ENCODE results near the gene NUDT17.
"Not testable (repeated sequence)": the region's sequence is repeated elsewhere in the genome, so short reads cannot be mapped to it uniquely, and the experiment has no call there.

Gene NUDT17

DNA sequence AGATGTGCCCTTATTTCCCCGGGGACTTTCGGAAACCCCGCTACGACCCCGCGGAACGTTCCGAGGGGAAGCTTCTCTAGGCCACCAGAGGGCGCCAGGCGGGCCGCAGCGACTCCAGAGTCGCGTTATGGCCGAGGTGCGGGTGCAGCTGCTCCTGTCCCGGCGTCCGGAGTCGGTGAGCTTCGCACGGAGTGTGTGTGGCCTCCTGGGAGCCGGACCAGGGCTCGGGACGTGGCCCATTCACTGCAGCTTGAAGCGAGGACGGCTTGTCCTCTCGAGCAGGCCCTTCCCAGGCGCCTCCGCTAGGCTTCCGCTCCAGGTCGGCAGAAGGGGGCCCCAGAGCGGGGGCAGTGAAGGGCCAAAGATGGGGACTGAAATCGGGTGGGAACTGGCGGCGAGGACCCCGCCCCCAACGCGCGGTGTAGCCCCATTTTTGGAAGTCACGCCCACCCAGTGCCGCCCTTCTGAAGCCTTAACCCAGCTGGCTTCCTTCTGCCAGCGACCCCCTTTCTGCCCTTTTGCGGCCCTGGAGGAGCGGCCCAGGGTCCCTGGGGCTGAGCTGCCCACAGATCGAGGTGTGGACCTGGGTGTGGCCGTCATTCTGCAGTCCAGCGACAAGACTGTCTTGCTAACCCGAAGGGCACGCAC lies at the start of gene NUDT17:
TSS of gene NUDT17 (plus strand) at position 117 of the 648 bp plus-strand sequence. CDS start at position 128, 11 bp downstream.
- peak; percentile 66 for DNase-seq

- DNase-seq = no peak
Observed at GRCh38 chr1:145796753-145797152, 48.7 kb upstream of the NUDT17 start.

- DNase-seq = no peak
Observed at GRCh38 chr1:145799806-145800205, 45.6 kb upstream of the NUDT17 start.

GRCh38 chr1:145804235-145805045 lies 41.0 kb upstream of the NUDT17 start:
- no peak for DNase-seq

GRCh38 chr1:145805057-145805456 lies 40.4 kb upstream of the NUDT17 start:
- no peak for DNase-seq

GRCh38 chr1:145806408-145806807 lies 39.0 kb upstream of the NUDT17 start:
- no peak for DNase-seq

GRCh38 chr1:145806844-145807243 lies 38.6 kb upstream of the NUDT17 start:
- DNase-seq = no peak

GRCh38 chr1:145812977-145813810 lies 32.2 kb upstream of the NUDT17 start:
- not testable (repeated sequence) for DNase-seq

GRCh38 chr1:145818095-145818494 lies 27.3 kb upstream of the NUDT17 start:
- not testable (repeated sequence) for DNase-seq

- DNase-seq = not testable (repeated sequence)
Observed at GRCh38 chr1:145822779-145823331, 22.6 kb upstream of the NUDT17 start.

GRCh38 chr1:145823565-145824498 lies 21.6 kb upstream of the NUDT17 start, which contains the start of the genes POLR3C and RNF115:
Gene POLR3C (plus strand): TSS chr1:145824200. CDS start chr1:145825777, 1,577 bp downstream.
Gene RNF115 (minus strand): TSS chr1:145824095. CDS start chr1:145823873, 222 bp downstream.
- DNase-seq = peak; percentile 91

GRCh38 chr1:145824499-145824842 lies 21.0 kb upstream of the NUDT17 start:
- DNase-seq = no peak

DNA sequence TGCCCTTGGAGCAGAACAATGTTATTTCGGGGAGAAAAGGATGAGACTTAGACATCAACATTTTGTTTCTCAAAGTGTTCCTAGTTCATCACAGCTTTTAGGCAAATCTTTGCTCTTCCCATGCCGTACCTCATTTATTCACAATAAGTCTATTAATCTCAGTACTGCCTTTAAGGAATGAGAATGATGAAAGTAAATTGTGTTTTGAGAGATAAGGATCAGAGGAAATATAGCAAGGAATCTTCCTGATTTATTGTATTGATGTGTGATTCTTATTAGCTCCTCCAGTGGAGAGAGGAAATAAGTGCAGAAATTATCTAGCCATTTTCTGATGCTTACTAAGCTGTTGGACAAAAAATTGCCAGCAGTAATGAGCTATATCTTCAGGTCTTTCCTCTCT lies 19.4 kb upstream of the NUDT17 start:
- no peak for DNase-seq

DNA sequence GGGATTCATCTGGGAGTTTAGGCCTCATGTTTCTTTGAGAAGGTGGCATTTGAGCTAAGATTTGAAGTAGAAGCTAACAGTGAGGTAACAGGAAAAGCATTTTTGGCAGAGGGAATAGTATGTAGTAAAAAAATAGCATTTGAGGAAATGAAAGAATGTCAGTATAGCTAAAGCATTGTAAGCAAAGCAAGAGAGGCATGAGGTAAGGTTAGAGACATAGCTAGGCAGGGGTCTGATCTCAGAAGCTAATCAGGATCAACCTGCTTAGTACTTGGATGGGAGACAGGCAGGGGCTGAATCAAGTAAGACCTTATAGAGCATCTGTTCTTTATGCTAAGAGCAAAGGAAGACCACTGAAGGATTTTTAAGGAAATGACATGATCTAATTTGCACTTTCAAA lies 17.5 kb upstream of the NUDT17 start:
- no peak for DNase-seq

DNA sequence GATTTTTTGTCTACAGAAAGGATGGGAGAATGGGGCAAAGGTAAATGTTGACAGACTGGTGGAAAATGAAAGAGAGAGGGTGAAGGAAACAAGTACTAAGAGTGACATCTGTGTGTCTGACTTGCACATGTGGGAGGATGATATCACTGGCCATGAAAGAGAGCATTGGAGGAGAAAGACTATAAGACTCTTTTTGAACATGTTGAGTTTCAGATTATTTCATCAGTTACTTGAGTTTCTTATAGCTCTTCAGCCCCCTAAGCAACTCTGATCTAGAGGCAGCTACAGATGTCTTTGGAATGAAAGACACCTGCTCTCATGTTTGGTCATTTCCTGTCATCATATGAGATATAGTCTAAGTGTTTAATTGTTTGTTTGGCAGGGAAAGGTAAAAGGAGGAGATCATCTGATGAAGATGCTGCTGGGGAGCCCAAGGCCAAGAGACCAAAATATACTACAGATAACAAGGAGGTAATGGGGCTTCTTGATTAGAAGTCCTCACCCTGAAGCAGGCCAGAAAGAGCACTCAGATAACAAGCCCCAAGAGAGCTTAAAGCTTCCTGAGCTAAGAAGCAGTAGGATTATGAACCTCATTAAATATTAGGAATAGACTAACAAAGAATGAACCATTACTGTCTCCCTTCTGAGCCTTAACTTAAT lies 16.9 kb upstream of the NUDT17 start:
- no peak for DNase-seq

- DNase-seq = not testable (repeated sequence)
Observed at GRCh38 chr1:145830810-145831209, 14.6 kb upstream of the NUDT17 start.

DNA sequence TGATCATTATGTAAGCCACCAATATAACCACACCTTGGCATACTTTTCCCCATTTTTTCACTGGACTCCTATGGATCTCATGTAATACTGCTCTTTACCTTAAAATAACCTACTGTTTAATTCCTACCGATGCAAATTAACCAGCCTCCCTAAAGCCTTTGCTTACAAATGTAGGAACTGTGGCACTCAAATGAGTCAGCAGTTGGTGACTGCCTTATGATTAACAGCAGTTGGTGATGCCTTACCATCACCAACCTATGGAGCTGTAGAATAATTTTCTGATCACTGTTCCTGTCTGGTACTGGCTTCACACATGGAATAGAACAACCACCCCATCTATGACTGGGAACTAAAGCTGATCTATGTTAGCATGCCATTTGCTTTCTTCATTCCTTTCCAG lies 7.8 kb upstream of the NUDT17 start:
- DNase-seq = no peak

DNA sequence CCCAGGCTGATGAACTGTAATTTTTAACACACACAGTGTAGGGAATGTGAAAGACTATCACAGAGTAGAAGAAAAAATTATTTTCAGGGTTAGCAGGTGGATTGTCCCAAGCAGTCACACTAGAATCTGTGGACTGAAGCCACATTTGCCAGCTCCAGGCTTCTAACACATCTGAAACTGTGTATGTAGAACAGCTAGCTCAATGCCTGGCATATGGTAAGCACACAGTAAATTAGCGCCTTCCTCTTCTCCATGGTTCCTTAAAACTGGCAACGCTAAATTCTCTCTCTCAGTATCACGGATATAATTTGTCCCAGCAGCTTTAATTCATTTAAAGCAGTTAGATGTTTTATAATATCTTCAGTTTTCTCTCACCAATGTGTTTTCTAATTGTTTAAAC lies 2.4 kb upstream of the NUDT17 start:
- no peak for DNase-seq

DNA sequence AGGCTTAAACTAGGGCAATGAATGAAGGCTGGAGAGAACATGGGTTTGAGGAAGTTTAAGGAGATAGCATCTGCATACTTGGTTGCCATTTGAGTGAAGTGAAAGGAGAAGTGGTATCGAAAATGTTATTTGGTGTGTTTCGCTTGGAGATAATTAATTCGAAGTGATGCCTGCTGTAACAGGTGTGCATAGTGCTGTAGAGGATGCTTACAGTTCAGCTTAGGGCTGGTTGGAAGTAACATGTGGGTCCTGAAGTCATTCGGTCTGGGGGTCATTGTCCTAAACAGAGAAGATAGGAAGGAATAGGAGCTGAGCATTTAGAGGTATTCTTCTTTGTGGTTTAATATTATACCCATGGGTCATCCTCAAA lies 301 bp upstream of the NUDT17 start:
- peak; percentile 8 for DNase-seq

DNA sequence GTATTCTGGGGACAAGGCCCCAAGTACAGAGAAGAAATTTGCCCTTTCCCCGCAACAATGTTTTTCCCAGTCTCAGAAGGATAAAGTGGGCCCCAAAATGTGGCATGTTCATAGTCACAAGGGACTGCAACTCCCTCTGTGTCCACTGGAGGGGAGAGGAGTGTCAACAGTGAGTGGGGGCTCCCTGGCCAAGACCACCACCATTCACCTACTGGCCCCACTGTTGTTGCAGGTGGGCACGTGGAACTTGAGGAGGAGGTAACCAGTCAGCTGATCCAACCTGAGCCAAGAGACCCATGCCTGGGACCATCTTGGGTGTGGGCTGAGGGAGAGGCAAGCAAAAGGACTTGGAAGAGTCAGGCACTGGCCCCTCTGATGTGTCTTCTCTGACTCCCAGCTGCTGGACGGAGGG lies 777 bp downstream of the NUDT17 start:
- peak; percentile 35 for DNase-seq

GRCh38 chr1:145847827-145848226 lies 2.4 kb downstream of the NUDT17 start:
- no peak for DNase-seq

All from CD4-positive, alpha-beta T cell treated with Interleukin-4 for 4 hours (primary cell).